GM20000 (cell line): ENCODE data around the gene ETV4.

Source experiments
- DNase-seq: peaks from one replicate; pipeline ENCODE4 v3.0.0; 2012; ENCODE audit warnings: low spot score
- CTCF ChIP-seq: IDR thresholded peaks from 2 replicates; pipeline ENCODE4 v1.5.1; 2012; ENCODE audit warnings: mild to moderate bottlenecking, control low read depth; ENCODE audit errors: extremely low read depth, missing control alignments

ETV4 gene

GRCh38 chr17:43548689-43549379, 2.7 kb upstream of the ETV4 start:
- no peak for DNase-seq
- TF ChIP-seq CTCF: no peak

- TF ChIP-seq CTCF: no peak
- DNase-seq: no peak
Observed at GRCh38 chr17:43547659-43548256, 1.6 kb upstream of the ETV4 start.

- DNase-seq: no peak
- TF ChIP-seq CTCF: no peak
Observed at GRCh38 chr17:43547189-43547550, 1.0 kb upstream of the ETV4 start.

GRCh38 chr17:43545383-43545632, 832 bp downstream of the ETV4 start:
- peak; percentile 75 for DNase-seq
- TF ChIP-seq CTCF: no peak

GRCh38 chr17:43543771-43544575, 2.2 kb downstream of the ETV4 start:
- TF ChIP-seq CTCF: no peak
- DNase-seq: no peak

DNA sequence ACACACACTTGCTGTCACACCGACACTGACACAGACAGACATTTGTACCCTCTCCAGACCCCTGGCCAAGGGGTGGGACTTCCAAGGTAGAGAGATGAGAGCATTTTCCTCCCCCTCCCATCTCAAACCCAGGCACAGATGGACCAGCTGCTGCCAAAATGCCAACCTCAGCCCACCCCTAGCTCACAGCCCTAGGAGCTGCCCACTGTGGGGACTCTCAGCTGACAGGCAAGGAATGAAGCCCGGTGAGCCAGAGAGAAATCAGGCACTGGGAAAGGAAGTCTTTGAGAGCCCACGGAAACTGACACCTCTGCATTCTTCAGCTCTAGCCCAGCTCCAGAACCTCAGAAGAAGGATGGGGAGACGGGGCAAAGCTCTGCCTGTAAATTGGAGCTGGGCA, 2.8 kb downstream of the ETV4 start:
- no peak for DNase-seq
- TF ChIP-seq CTCF: no peak

- DNase-seq: no peak
- no peak for TF ChIP-seq CTCF
Observed at GRCh38 chr17:43542859-43543258, 3.3 kb downstream of the ETV4 start.
